ENCODE data around the gene GYG1.

The GYG1 gene

GRCh38 chr3:149055575-149055974 lies 64.2 kb downstream of the GYG1 start:
- CTCF ChIA-PET: no interaction called here

GRCh38 chr3:149058198-149058597 lies 66.9 kb downstream of the GYG1 start:
- CTCF ChIA-PET: no interaction called here
- POLR2A ChIA-PET (ENCODE audit: low non-redundant PET): no interaction called here
- DNase-seq (ENCODE audit: low spot score): no peak
- TF ChIP-seq CTCF (conservative IDR thresholded peaks at IDR 0.05; ENCODE audit: low read depth): no peak
- no peak overlapping the region for H3K27ac ChIP-seq

More at GRCh38 chr3:149055575-149055974, 64.2 kb downstream of the GYG1 start:
- no peak overlapping the region for H3K27ac ChIP-seq
- POLR2A ChIA-PET (ENCODE audit: low non-redundant PET): no interaction called here
- no peak for DNase-seq (ENCODE audit: low spot score)
- no peak for TF ChIP-seq CTCF (conservative IDR thresholded peaks at IDR 0.05; ENCODE audit: low read depth)

- no peak for DNase-seq (ENCODE audit: low spot score)
- ChIA-PET CTCF (no interaction called here), POLR2A (ENCODE audit: low non-redundant PET) (no interaction called here)
- H3K27ac ChIP-seq: no peak overlapping the region
- no peak for TF ChIP-seq CTCF (conservative IDR thresholded peaks at IDR 0.05; ENCODE audit: low read depth)
Observed at GRCh38 chr3:149058602-149059001, 67.3 kb downstream of the GYG1 start.

- POLR2A ChIA-PET (ENCODE audit: low non-redundant PET): no interaction called here
- no peak for DNase-seq (ENCODE audit: low spot score)
- TF ChIP-seq CTCF (conservative IDR thresholded peaks at IDR 0.05; ENCODE audit: low read depth): no peak
- H3K27ac ChIP-seq: no peak overlapping the region
- CTCF ChIA-PET: no interaction called here
Observed at GRCh38 chr3:149061776-149062175, 70.4 kb downstream of the GYG1 start.

- POLR2A ChIA-PET (ENCODE audit: low non-redundant PET): no interaction called here
- CTCF ChIA-PET: no interaction called here
- no peak for DNase-seq (ENCODE audit: low spot score)
- no peak overlapping the region for H3K27ac ChIP-seq
- no peak for TF ChIP-seq CTCF (conservative IDR thresholded peaks at IDR 0.05; ENCODE audit: low read depth)
Observed at GRCh38 chr3:149067883-149068282, 76.5 kb downstream of the GYG1 start.

Data from RWPE1 (cell line).